HepG2 (cell line): ENCODE measurements around the gene ALDOA. TPM values are rescaled to one million over a fixed set of nuclear protein-coding genes. Genes with fewer than 3 reads are reported as not detected.

Source experiments
- ATAC-seq: fragments of 200-7000 bp; cut with Tn5 transposase; 3 replicates; pipeline ENCODE4 v1.9.1; 2020; ENCODE audit warnings: mild to moderate bottlenecking, moderate library complexity
- BruUV-seq: library from RNA; stranded (reverse); fragments of 400-500 nt; replicated peaks from 2 replicates; lab custom pipeline; 2021; lab: Mats Ljungman, UMichigan
- CTCF ChIA-PET: fragments of 300-600 bp; formaldehyde crosslinking; extraction: SDS; loops from one replicate; lab custom pipeline; 2021; ENCODE audit warnings: low total read pairs, inconsistent platforms, low intra/inter-chr PET ratio; lab: Yijun Ruan, JAX
- POLR2A ChIA-PET: fragments of 350-600 bp; sonication (Branson Sonifier 250); formaldehyde crosslinking; loops from one replicate; lab custom pipeline; 2020; ENCODE audit warnings: antibody characterized with exemption, inconsistent platforms; lab: Yijun Ruan, JAX
- DNase-seq: peaks from one replicate; pipeline ENCODE4 v3.0.0-alpha.2; 2015; ENCODE audit warnings: low spot score
- FAIRE-seq: peaks from 3 replicates; lab custom pipeline; 2011; peaks lifted over from hg19 to GRCh38; lab: Jason Lieb, UNC
- H2AFZ ChIP-seq: one replicate; pipeline ENCODE4 v1.6.1; 2011; ENCODE audit warnings: low read length, inconsistent platforms
- H3K27ac ChIP-seq: fragments of 300-600 bp; 3 replicates; pipeline ENCODE4 v1.8.0; 2011; ENCODE audit warnings: mixed run types, mild to moderate bottlenecking, mixed read lengths, low read length, inconsistent platforms; ENCODE audit not compliant: insufficient read depth; ENCODE audit errors: extremely low read length
- H3K27me3 ChIP-seq, 2 experiments: fragments of 200-600 bp in 1 of 2; 2 replicates in 1 of 2; 3 replicates in 1 of 2; pipeline versions ENCODE4 v1.6.0 to v1.8.0; 2011; ENCODE audit warnings: low read length in 2 of 2, mild to moderate bottlenecking in 2 of 2, moderate library complexity in 2 of 2, inconsistent platforms in 1 of 2; ENCODE audit not compliant: insufficient read depth in 2 of 2, control insufficient read depth in 1 of 2
- H3K36me3 ChIP-seq, 2 experiments: fragments of 200-600 bp in 1 of 2; replicated peaks in 1 of 2; 2 replicates in 1 of 2; 3 replicates in 1 of 2; pipeline versions ENCODE4 v1.5.1 to v1.8.0; 2011; ENCODE audit warnings: low read length in 2 of 2, inconsistent platforms in 1 of 2; ENCODE audit not compliant: insufficient read depth in 2 of 2, control insufficient read depth in 1 of 2
- H3K4me1 ChIP-seq: 2 replicates; pipeline ENCODE4 v1.5.1; 2012; ENCODE audit warnings: low read length, inconsistent platforms; ENCODE audit not compliant: insufficient read depth
- H3K4me2 ChIP-seq: 2 replicates; pipeline ENCODE4 v1.6.0; 2011; ENCODE audit warnings: low read depth, low read length, inconsistent platforms
- H3K4me3 ChIP-seq, 3 experiments: fragments of 200-600 bp in 1 of 3; sonication (generic), shearing (Covaris generic) in 1 of 3; replicated peaks in 1 of 3; 2 replicates each; pipeline ENCODE4 v1.5.1; 2011 to 2016; ENCODE audit warnings: low read length in 3 of 3, inconsistent platforms in 2 of 3, low read depth in 2 of 3, mild to moderate bottlenecking in 2 of 3, control low read depth in 1 of 3, mixed read lengths in 1 of 3; ENCODE audit not compliant: insufficient read depth in 1 of 3
- H3K79me2 ChIP-seq: one replicate; pipeline ENCODE4 v1.6.1; 2011; ENCODE audit warnings: low read length, inconsistent platforms; ENCODE audit not compliant: insufficient read depth
- H3K9ac ChIP-seq: 2 replicates; pipeline ENCODE4 v1.6.0; 2011; ENCODE audit warnings: mild to moderate bottlenecking, low read depth, low read length, inconsistent platforms; ENCODE audit not compliant: insufficient read depth
- H3K9me3 ChIP-seq: 2 replicates; pipeline ENCODE4 v1.5.1; 2012; ENCODE audit warnings: mild to moderate bottlenecking, low read length
- H4K20me1 ChIP-seq: 2 replicates; pipeline ENCODE4 v1.6.0; 2011; ENCODE audit warnings: inconsistent platforms, mild to moderate bottlenecking, low read length, moderate library complexity; ENCODE audit not compliant: insufficient read depth
- AGO1 ChIP-seq: fragments of 200-400 bp; formaldehyde crosslinking; IDR thresholded peaks from 2 replicates; pipeline ENCODE4 v1.6.1; 2017; ENCODE audit warnings: mild to moderate bottlenecking, low read depth, low read length, moderate library complexity; ENCODE audit not compliant: poor library complexity, severe bottlenecking
- AKAP8 ChIP-seq: sonication (generic); formaldehyde crosslinking; IDR thresholded peaks from 2 replicates; pipeline ENCODE4 v1.5.1; 2020; ENCODE audit warnings: mild to moderate bottlenecking, missing genetic modification reagents
- ESRRA ChIP-seq: sonication (generic); formaldehyde crosslinking; IDR thresholded peaks from 2 replicates; pipeline ENCODE4 v1.5.1; 2020; ENCODE audit warnings: mild to moderate bottlenecking, low read depth, missing genetic modification reagents
- KDM2A ChIP-seq: sonication (generic); formaldehyde crosslinking; IDR thresholded peaks from 2 replicates; pipeline ENCODE4 v1.4.0; 2020; ENCODE audit warnings: low read depth, missing genetic modification reagents, borderline replicate concordance
- MNT ChIP-seq: fragments of 450-650 bp; IDR thresholded peaks from 2 replicates; pipeline ENCODE4 v1.6.1; 2016
- PAWR ChIP-seq: sonication (generic); formaldehyde crosslinking; IDR thresholded peaks from 2 replicates; pipeline ENCODE4 v1.4.0; 2020; ENCODE audit warnings: missing genetic modification reagents, mild to moderate bottlenecking, borderline replicate concordance
- REXO4 ChIP-seq: sonication (generic); formaldehyde crosslinking; IDR thresholded peaks from 2 replicates; pipeline ENCODE4 v1.8.0; 2022; ENCODE audit warnings: missing genetic modification reagents, mild to moderate bottlenecking, borderline replicate concordance
- SRF ChIP-seq: IDR thresholded peaks from 2 replicates; pipeline ENCODE4 v1.6.1; 2011; ENCODE audit warnings: mild to moderate bottlenecking, low read depth, low read length, moderate library complexity
- TARDBP ChIP-seq: sonication (generic); formaldehyde crosslinking; IDR thresholded peaks from 2 replicates; pipeline ENCODE4 v1.8.0; 2022; ENCODE audit warnings: mild to moderate bottlenecking, missing genetic modification reagents
- UBTF ChIP-seq: sonication (generic); formaldehyde crosslinking; IDR thresholded peaks from 2 replicates; pipeline ENCODE4 v1.4.0; 2020; ENCODE audit warnings: mild to moderate bottlenecking, missing genetic modification reagents
- ZBTB2 ChIP-seq: sonication (generic); formaldehyde crosslinking; IDR thresholded peaks from 2 replicates; pipeline ENCODE4 v1.8.0; 2022; ENCODE audit warnings: low read depth, missing genetic modification reagents
- ZC3H13 ChIP-seq: sonication (generic); formaldehyde crosslinking; IDR thresholded peaks from 2 replicates; pipeline ENCODE4 v1.8.1; 2023; ENCODE audit warnings: mild to moderate bottlenecking, missing genetic modification reagents, moderate library complexity
- ZNF44 ChIP-seq: sonication (generic); formaldehyde crosslinking; IDR thresholded peaks from 2 replicates; pipeline ENCODE4 v1.5.1; 2020; ENCODE audit warnings: mild to moderate bottlenecking, missing genetic modification reagents
- ZNF629 ChIP-seq: sonication (generic); formaldehyde crosslinking; conservative IDR thresholded peaks from 2 replicates; pipeline ENCODE4 v1.5.0; 2020; ENCODE audit warnings: missing genetic modification reagents
- ZNF713 ChIP-seq: sonication (generic); formaldehyde crosslinking; IDR thresholded peaks from 2 replicates; pipeline ENCODE4 v1.4.0; 2020; ENCODE audit warnings: mild to moderate bottlenecking, missing genetic modification reagents
- ZNF782 ChIP-seq: sonication (generic); formaldehyde crosslinking; IDR thresholded peaks from 2 replicates; pipeline ENCODE4 v1.4.0; 2020; ENCODE audit warnings: missing genetic modification reagents, mild to moderate bottlenecking, borderline replicate concordance
- WGBS: methylation state at CpG from one replicate; pipeline ENCODE4 v1.1.6; 2017; ENCODE audit warnings: low lambda C conversion rate; 5-methylcytosine and 5-hydroxymethylcytosine counted together
- in situ Hi-C: cut with HindIII; loops from 2 replicates; pipeline ENCODE4 v1.10.0; 2017; ENCODE audit warnings: low pct_unique_long_range_greater_than_20kb; ENCODE audit not compliant: extremely low pct_ligation_motif_present
- intact Hi-C: fragments of 100-400 bp; cut with micrococcal nuclease; formaldehyde crosslinking; loops from one replicate; pipeline ENCODE4 v1.10.0; 2022; ENCODE audit not compliant: unreplicated experiment
- polyA plus RNA-seq, 8 experiments: library from polyadenylated mRNA; depleted of rRNA in 3 of 8; stranded (reverse) in 7 of 8; unstranded in 1 of 8; fragments of >200 nt; fragmentation: Illumina TruSeq in 4 of 8; extraction: Trizol in 4 of 8; gene quantifications; 2 replicates each; pipeline versions ENCODE4 v1.2.1 to v1.2.3, GENCODE V29; 2011 to 2016; ENCODE audit warnings: low read depth in 4 of 8, missing spikeins in 1 of 8, mixed read lengths in 1 of 8; ENCODE audit not compliant: insufficient read depth in 1 of 8
- total RNA-seq, 5 experiments: library from RNA; depleted of rRNA; stranded (reverse); fragments of >200 nt; fragmentation: Illumina TruSeq; extraction: Trizol; gene quantifications; 2 replicates each; pipeline ENCODE4 v1.2.3, GENCODE V29; 2016; ENCODE audit warnings: low read depth in 1 of 5

ALDOA gene
- total and polyA plus RNA-seq, 2 of the 13 experiments (the other 11 are each of a cell fraction or from before 2014, with no cell fraction given) = 925 to 1,884 TPM

GRCh38 chr16:30113031-30113710, 47.6 kb downstream of the ALDOA start, which contains the start of gene GDPD3 (continued):
- TF ChIP-seq ZNF629 (CRISPR knock-in tag) (0 out of 2 replicates have a peak, but pooled peaks have one; percentile 4), SRF (no peak), PAWR (CRISPR knock-in tag) (no peak), ZC3H13 (no peak)
- TF ChIP-seq, all 625 proteins: peak for 48

- BruUV-seq = no TSS peak
- Histone ChIP-seq H3K4me2 (peak overlapping the region; percentile 87; the same call in 1 of the 2 replicates), H3K9ac (no peak overlapping the region), H3K36me3 (peaks cover 9 to 16% of the 10 kb centered on the region in 2 experiments; a peak in 3 of 5 replicates), H2AFZ (no peak overlapping the region), H3K27ac (peak overlapping the region; percentile 33), H3K4me3 (no peak overlapping the region), H3K27me3 (no peaks in the 10 kb centered on the region), H4K20me1 (no peaks in the 10 kb centered on the region), H3K9me3 (no peaks in the 10 kb centered on the region), H3K79me2 (no peaks in the 10 kb centered on the region), H3K4me1 (peaks cover 30% of the 10 kb centered on the region)
- no peak for FAIRE-seq
- CTCF ChIA-PET = interaction anchor here (1.2 kb wide), 1 partner anchor 73 kb away, joined by 3 read pairs; no protein-coding TSS in a partner anchor
- in situ Hi-C loops (no loop called here), intact Hi-C loops (no loop called here)
- WGBS = 94% methylated on average over 19 of the region's 20 CpGs
- POLR2A ChIA-PET = interaction anchor here (1.1 to 3.4 kb wide), 2 partner anchors 11 to 70 kb away, joined by 4 to 28 read pairs; partner anchors contain the start of genes CORO1A and MAPK3
- DNase-seq = no peak
- ATAC-seq = no peak; the same call in 2 of the 3 replicates
- no peak for TF ChIP-seq MNT
- TF ChIP-seq AGO1 = peak; percentile 15
- TF ChIP-seq TARDBP (CRISPR knock-in tag) = no peak
- no peak for TF ChIP-seq ZNF782 (CRISPR knock-in tag)
- TF ChIP-seq REXO4 = no peak
- no peak for TF ChIP-seq ZNF713
- peak; percentile 7; the same call in 1 of the 2 replicates for TF ChIP-seq KDM2A (CRISPR knock-in tag)
- TF ChIP-seq ZBTB2 (CRISPR knock-in tag) = no peak
- 0 out of 2 replicates have a peak, but pooled peaks have one; percentile 0 for TF ChIP-seq AKAP8
- TF ChIP-seq UBTF (CRISPR knock-in tag) = 0 out of 2 replicates have a peak, but pooled peaks have one; percentile 1
- no peak for TF ChIP-seq ZNF44 (CRISPR knock-in tag)
- TF ChIP-seq ESRRA (CRISPR knock-in tag) = no peak
Observed at GRCh38 chr16:30113711-30114333, 48.3 kb downstream of the ALDOA start.
